KMS-11 (cell line): ENCODE results near the gene ZNF774.
"Not testable (repeated sequence)": the region's sequence is repeated elsewhere in the genome, so short reads cannot be mapped to it uniquely, and the experiment has no call there.

Experiments used
- H2AFZ ChIP-seq: fragments of 200-600 bp; sonication (generic); 2 replicates; pipeline ENCODE4 v1.6.1; 2016; ENCODE audit warnings: antibody characterized with exemption, mixed run types, low read depth
- H3K27ac ChIP-seq: fragments of 200-600 bp; sonication (generic); 2 replicates; pipeline ENCODE4 v1.6.1; 2016; ENCODE audit warnings: mild to moderate bottlenecking, mixed run types
- H3K27me3 ChIP-seq: fragments of 200-600 bp; sonication (generic); 2 replicates; pipeline ENCODE4 v1.6.1; 2017; ENCODE audit warnings: mild to moderate bottlenecking, low read depth, mixed run types, moderate library complexity; ENCODE audit not compliant: insufficient read depth
- H3K36me3 ChIP-seq: fragments of 200-600 bp; sonication (generic); 2 replicates; pipeline ENCODE4 v1.6.1; 2017; ENCODE audit warnings: mild to moderate bottlenecking, mixed run types; ENCODE audit not compliant: insufficient read depth
- H3K4me1 ChIP-seq: fragments of 200-600 bp; sonication (generic); 2 replicates; pipeline ENCODE4 v1.6.1; 2016; ENCODE audit warnings: mild to moderate bottlenecking, low read depth, mixed run types; ENCODE audit not compliant: poor library complexity, severe bottlenecking
- H3K4me2 ChIP-seq: fragments of 200-600 bp; sonication (generic); 2 replicates; pipeline ENCODE4 v1.7.0; 2016; ENCODE audit warnings: mild to moderate bottlenecking, mixed run types
- H3K4me3 ChIP-seq: fragments of 200-600 bp; sonication (generic); IDR thresholded peaks from 2 replicates; pipeline ENCODE4 v1.6.1; 2017; ENCODE audit warnings: low read depth, low read length, mixed read lengths; ENCODE audit not compliant: insufficient read depth
- H3K79me2 ChIP-seq: fragments of 200-600 bp; sonication (generic); 2 replicates; pipeline ENCODE4 v1.6.1; 2016; ENCODE audit warnings: low read depth, mixed run types; ENCODE audit not compliant: insufficient read depth
- H3K9ac ChIP-seq: fragments of 200-600 bp; sonication (generic); 2 replicates; pipeline ENCODE4 v1.6.1; 2016; ENCODE audit warnings: mild to moderate bottlenecking, mixed run types
- H4K20me1 ChIP-seq: fragments of 200-600 bp; sonication (generic); 2 replicates; pipeline ENCODE4 v1.6.1; 2016; ENCODE audit warnings: mild to moderate bottlenecking, mixed run types; ENCODE audit not compliant: insufficient read depth
- CTCF ChIP-seq: fragments of 200-600 bp; sonication (generic); conservative IDR thresholded peaks from 2 replicates; pipeline ENCODE4 v1.6.1; 2017; ENCODE audit warnings: low read depth, mild to moderate bottlenecking, antibody characterized with exemption, low read length, moderate library complexity, mixed read lengths

ZNF774 gene

GRCh38 chr15:90407871-90408317 is 55.8 kb downstream of the ZNF774 start:
- Histone ChIP-seq H4K20me1 (no peaks in the 10 kb centered on the region), H3K4me3 (no peak overlapping the region), H3K36me3 (no peaks in the 10 kb centered on the region), H2AFZ (no peak overlapping the region), H3K27ac (no peak overlapping the region), H3K79me2 (peaks cover 55% of the 10 kb centered on the region), H3K4me1 (peaks cover 8% of the 10 kb centered on the region), H3K9ac (no peak overlapping the region), H3K27me3 (no peaks in the 10 kb centered on the region), H3K4me2 (no peak overlapping the region)
- no peak for TF ChIP-seq CTCF

GRCh38 chr15:90408657-90409056 is 56.6 kb downstream of the ZNF774 start:
- Histone ChIP-seq H3K9ac (no peak overlapping the region), H3K27ac (no peak overlapping the region), H4K20me1 (no peaks in the 10 kb centered on the region), H3K4me2 (no peak overlapping the region), H3K4me1 (peaks cover 8% of the 10 kb centered on the region), H2AFZ (no peak overlapping the region), H3K4me3 (no peak overlapping the region), H3K36me3 (no peaks in the 10 kb centered on the region), H3K79me2 (peaks cover 48% of the 10 kb centered on the region), H3K27me3 (no peaks in the 10 kb centered on the region)
- no peak for TF ChIP-seq CTCF

- H3K36me3 ChIP-seq, H3K9ac ChIP-seq, H3K4me3 ChIP-seq, H3K27me3 ChIP-seq, H3K4me1 ChIP-seq, H3K27ac ChIP-seq, H3K4me2 ChIP-seq, H2AFZ ChIP-seq, H4K20me1 ChIP-seq: not testable (repeated sequence)
- peaks cover 42% of the 10 kb centered on the region for H3K79me2 ChIP-seq
Measured at GRCh38 chr15:90409587-90409986, 57.5 kb downstream of the ZNF774 start.

- H3K79me2 ChIP-seq, result peaks cover 42% of the 10 kb centered on the region
- not testable (repeated sequence) for H2AFZ ChIP-seq, H3K9ac ChIP-seq, H3K27ac ChIP-seq, H3K36me3 ChIP-seq, H3K4me3 ChIP-seq, H3K4me1 ChIP-seq, H4K20me1 ChIP-seq, H3K4me2 ChIP-seq, H3K27me3 ChIP-seq
Measured at GRCh38 chr15:90410316-90410715, 58.2 kb downstream of the ZNF774 start.

- no peaks in the 10 kb centered on the region for H4K20me1 ChIP-seq
- no peak overlapping the region for H3K9ac ChIP-seq
- no peak for TF ChIP-seq CTCF
- H3K4me1 ChIP-seq, result peaks cover 8% of the 10 kb centered on the region
- H3K4me2 ChIP-seq, result no peak overlapping the region
- peaks cover 40% of the 10 kb centered on the region for H3K79me2 ChIP-seq
- H2AFZ ChIP-seq, result no peak overlapping the region
- no peaks in the 10 kb centered on the region for H3K36me3 ChIP-seq
- H3K27me3 ChIP-seq, result no peaks in the 10 kb centered on the region
- no peak overlapping the region for H3K27ac ChIP-seq
- no peak overlapping the region for H3K4me3 ChIP-seq
Measured at GRCh38 chr15:90411176-90411575, 59.1 kb downstream of the ZNF774 start.
